Lower lobe of right lung (tissue), 2 donors: ENCODE data around the gene IRX2. TPM values are rescaled to one million over a fixed set of nuclear protein-coding genes. Genes with fewer than 3 reads are reported as not detected.

ENCODE experiments used
- ATAC-seq, 2 donors: fragments of 200-7000 bp; cut with Tn5 transposase; one replicate each; pipeline ENCODE4 v1.9.1; 2020 to 2022; ENCODE audit warnings: mild to moderate bottlenecking in 2 of 2, moderate library complexity in 2 of 2
- DNase-seq: peaks from one replicate; pipeline ENCODE4 v3.0.0-alpha.2; 2020
- H3K27ac ChIP-seq: fragments of 200-600 bp; one replicate; pipeline ENCODE4 v1.8.0; 2022
- H3K27me3 ChIP-seq: fragments of 200-600 bp; one replicate; pipeline ENCODE4 v1.8.0; 2022; ENCODE audit warnings: low read depth
- H3K36me3 ChIP-seq: fragments of 200-600 bp; one replicate; pipeline ENCODE4 v1.8.0; 2022; ENCODE audit warnings: mild to moderate bottlenecking
- H3K4me1 ChIP-seq: fragments of 200-600 bp; one replicate; pipeline ENCODE4 v1.8.0; 2022
- H3K4me3 ChIP-seq: fragments of 200-600 bp; one replicate; pipeline ENCODE4 v1.8.0; 2022; ENCODE audit warnings: mild to moderate bottlenecking
- H3K9me3 ChIP-seq: fragments of 200-600 bp; one replicate; pipeline ENCODE4 v1.8.0; 2022
- intact Hi-C: fragments of 100-400 bp; cut with DNase I; formaldehyde crosslinking; loops from one replicate; pipeline ENCODE4 v1.11.0; 2022
- total RNA-seq: library from RNA; stranded (reverse); fragmentation: NEBNext Ultra II Directional; extraction: Animal tissue kit (Norgen Biotek cat#: 25700); gene quantifications from one replicate; pipeline ENCODE4 v1.2.1, GENCODE V29; 2021
- TF ChIP-seq, protein P1 (sequence below): fragments of 200-600 bp; IDR thresholded peaks from one replicate; pipeline ENCODE4 v1.8.0; 2022; ENCODE audit warnings: antibody characterized with exemption, mild to moderate bottlenecking
- donor health status: DM: no; HTN: yes; CAD: no; lungs with severe emphysema.

IRX2 gene
- total RNA-seq, 1 donor from 2014 or later, result 52.1 TPM

DNA sequence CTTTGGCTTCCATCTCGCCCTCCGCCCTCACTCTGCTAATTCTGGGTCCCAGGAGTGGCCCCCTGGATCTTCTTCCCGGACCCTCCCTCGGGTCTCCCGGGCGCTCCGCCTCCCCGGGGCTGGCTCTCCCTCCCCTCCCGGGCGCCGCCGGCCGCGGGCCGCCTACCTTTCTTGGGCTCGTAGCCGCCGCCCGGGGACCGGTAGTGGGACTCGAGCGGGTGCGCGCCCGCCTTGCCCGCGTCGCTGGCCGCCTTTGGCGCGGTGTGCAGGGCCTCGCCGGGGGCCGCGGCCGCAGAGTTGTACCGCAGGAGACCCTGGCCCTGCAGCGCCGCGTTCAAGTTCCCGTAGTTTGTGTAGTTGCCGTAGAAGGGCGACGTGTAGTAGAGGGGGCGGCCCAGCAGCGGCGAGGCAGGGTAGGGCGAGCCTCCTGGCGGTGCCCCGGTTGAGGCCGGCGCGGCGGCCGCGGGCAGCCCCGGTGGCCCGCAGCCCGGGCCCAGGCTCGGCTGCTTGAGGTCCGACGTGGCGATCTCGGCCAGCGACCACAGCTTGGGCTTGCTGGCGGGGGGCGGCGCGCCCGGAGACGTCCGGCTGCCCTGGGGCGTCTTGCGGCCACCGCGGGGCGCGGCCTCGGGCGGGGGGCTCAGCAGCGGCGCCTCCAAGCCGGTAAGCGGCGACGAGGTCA, 3.2 kb downstream of the IRX2 start:
- DNase-seq, result no peak
- Histone ChIP-seq H3K27me3 (peaks cover 74% of the 10 kb centered on the region), H3K4me3 (peak overlapping the region; percentile 55), H3K36me3 (no peaks in the 10 kb centered on the region), H3K9me3 (no peaks in the 10 kb centered on the region), H3K27ac (peak overlapping the region; percentile 78), H3K4me1 (no peaks in the 10 kb centered on the region)
- TF ChIP-seq, protein P1, sequence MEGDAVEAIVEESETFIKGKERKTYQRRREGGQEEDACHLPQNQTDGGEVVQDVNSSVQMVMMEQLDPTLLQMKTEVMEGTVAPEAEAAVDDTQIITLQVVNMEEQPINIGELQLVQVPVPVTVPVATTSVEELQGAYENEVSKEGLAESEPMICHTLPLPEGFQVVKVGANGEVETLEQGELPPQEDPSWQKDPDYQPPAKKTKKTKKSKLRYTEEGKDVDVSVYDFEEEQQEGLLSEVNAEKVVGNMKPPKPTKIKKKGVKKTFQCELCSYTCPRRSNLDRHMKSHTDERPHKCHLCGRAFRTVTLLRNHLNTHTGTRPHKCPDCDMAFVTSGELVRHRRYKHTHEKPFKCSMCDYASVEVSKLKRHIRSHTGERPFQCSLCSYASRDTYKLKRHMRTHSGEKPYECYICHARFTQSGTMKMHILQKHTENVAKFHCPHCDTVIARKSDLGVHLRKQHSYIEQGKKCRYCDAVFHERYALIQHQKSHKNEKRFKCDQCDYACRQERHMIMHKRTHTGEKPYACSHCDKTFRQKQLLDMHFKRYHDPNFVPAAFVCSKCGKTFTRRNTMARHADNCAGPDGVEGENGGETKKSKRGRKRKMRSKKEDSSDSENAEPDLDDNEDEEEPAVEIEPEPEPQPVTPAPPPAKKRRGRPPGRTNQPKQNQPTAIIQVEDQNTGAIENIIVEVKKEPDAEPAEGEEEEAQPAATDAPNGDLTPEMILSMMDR, result no peak
- intact Hi-C loops, result no loop called here
- no peak for ATAC-seq

DNA sequence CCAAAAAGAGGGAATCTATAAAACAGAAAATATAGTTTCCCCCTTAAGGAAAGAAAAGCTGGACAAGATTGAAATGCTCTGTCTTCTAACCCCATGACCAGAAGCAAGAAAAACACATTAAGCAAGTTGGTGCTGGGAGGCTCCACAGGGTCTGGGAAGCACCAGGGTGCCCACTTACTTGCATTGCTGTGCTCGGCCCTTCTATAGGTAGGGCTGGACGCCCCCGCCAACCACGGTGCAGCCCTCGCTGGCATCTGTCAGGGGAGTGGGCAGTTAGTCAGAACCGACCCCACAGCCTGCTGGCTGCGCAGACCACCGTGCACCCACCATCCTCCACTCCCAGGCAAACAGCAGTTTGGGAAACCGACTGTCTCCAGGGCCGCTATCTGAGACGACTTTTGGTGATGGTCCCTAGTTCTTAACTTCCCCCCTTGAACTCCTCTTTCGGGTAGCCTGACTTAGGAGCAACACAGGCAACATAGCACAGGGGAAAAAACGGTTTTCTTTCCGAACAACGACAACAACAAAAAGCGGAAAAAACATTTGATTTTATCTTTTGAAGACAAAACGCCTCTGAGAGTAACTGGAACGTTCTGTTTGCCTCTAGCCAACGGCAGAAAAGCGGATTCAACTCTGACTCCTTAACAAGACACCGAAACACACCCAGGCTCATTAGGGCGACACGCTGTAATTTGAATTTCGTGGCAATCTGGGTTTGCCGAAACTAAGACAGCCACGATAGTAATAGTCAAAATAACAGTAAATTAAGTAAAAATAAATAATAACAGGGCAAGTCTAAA, 3.9 kb downstream of the IRX2 start:
- Histone ChIP-seq H3K4me3 (peak overlapping the region; percentile 55), H3K36me3 (no peaks in the 10 kb centered on the region), H3K9me3 (no peaks in the 10 kb centered on the region), H3K27ac (peak overlapping the region; percentile 78), H3K27me3 (peaks cover 74% of the 10 kb centered on the region), H3K4me1 (no peaks in the 10 kb centered on the region)
- no peak for ATAC-seq
- intact Hi-C loops, result no loop called here
- TF ChIP-seq, protein P1, result no peak
- no peak for DNase-seq

DNA sequence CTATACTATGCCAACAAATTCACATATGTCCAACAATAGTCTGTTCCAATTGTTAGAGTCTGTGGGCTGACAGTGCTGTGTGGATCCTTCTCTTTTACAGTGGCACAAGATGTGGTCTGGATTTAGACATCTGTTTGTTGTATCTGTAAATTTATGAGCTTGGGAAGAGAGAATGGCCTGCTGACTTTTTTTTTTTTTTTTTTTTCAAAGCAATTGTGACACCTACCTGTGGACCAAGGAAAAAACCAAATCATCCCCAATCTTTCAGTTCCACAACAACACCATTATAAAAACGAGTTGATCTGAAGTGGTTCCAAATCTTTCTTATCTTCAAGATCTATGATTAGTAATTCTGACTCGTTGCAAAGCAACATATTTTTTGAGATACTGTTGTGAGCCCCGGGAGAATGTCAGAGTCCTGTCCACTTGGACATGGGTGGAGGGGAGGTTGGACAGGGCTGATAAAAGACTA, 4.9 kb downstream of the IRX2 start:
- Histone ChIP-seq H3K4me3 (peak overlapping the region; percentile 55), H3K4me1 (no peaks in the 10 kb centered on the region), H3K9me3 (no peaks in the 10 kb centered on the region), H3K36me3 (no peaks in the 10 kb centered on the region), H3K27ac (peak overlapping the region; percentile 78), H3K27me3 (peaks cover 78% of the 10 kb centered on the region)
- ATAC-seq (no peak), DNase-seq (no peak)
- TF ChIP-seq, protein P1, result no peak
- intact Hi-C loops, result no loop called here

DNA sequence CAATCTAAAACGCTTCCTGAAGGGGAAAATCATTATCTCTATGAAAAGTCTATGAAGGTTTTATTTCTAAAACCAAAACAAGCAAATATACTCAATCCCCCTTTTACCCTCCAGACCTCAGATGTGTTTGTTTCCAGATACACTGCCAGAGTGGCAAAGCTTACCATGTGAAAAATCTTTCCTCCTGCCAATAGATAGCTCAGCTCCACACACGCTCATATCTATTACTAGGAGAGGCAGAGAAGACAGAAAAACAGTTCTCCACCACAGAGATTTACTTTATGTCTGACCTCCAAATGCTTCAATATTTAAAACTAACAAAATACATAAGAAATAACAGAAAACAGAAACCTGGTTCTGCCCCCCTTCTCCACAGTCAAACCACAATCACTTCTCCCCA, 7.0 kb downstream of the IRX2 start:
- no peaks in the 10 kb centered on the region for H3K4me1 ChIP-seq
- H3K9me3 ChIP-seq, result no peaks in the 10 kb centered on the region
- intact Hi-C loops, result no loop called here
- ATAC-seq (no peak), DNase-seq (no peak)
- H3K27me3 ChIP-seq, result peaks cover 82% of the 10 kb centered on the region
- H3K4me3 ChIP-seq, result peak overlapping the region; percentile 27
- peak overlapping the region; percentile 55 for H3K27ac ChIP-seq
- TF ChIP-seq, protein P1, result no peak
- no peaks in the 10 kb centered on the region for H3K36me3 ChIP-seq

DNA sequence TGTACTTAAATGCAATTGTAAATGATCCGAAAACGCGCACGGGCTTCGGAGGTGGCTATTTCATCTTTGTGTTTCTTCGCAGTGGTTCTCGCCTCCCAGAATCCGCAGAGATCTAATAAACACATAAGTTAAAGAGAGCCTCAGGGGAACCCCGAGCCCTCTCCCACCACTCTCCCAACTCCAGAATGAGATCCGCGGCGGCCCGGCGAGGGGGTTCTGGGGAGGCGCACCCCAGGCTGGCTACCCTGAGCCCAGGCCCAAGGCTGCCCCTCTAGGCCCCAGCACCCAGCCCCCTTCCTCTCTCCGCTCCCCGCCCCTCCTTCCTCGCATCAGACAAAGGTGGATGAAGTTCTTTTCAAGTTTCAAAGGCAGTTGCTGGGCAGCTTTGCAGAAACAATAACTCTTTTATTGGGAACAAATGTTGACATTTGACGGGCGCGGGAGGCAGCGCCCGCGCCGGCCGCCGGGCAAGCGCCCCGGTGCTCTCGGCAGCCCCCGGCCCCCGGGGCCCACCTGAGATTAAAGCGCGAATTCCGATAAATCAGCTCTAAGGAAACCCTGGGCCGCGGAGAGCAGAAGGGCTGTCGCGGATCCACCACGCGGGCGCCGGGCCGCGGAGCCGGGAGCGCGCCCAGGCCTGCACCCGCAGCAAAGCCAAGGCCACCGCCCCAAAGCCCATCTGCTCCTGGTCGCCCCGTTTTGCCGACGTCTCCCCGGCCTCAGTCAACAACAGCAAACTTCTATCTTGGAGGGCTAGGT, 8.4 kb downstream of the IRX2 start:
- TF ChIP-seq, protein P1, result no peak
- peak overlapping the region; percentile 35 for H3K4me3 ChIP-seq
- intact Hi-C loops, result no loop called here
- no peaks in the 10 kb centered on the region for H3K4me1 ChIP-seq
- peak overlapping the region; percentile 86 for H3K27ac ChIP-seq
- H3K9me3 ChIP-seq, result no peaks in the 10 kb centered on the region
- no peak for ATAC-seq
- no peak for DNase-seq
- no peaks in the 10 kb centered on the region for H3K36me3 ChIP-seq
- H3K27me3 ChIP-seq, result peaks cover 82% of the 10 kb centered on the region
